Measurements from ENCODE around the gene SURF6.

SURF6 gene

GRCh38 chr9:133368249-133368881 lies 32.4 kb upstream of the SURF6 start:
- in situ Hi-C loops (cut with MboI; ENCODE audit: low sequenced_read_pairs), result no loop called here

- in situ Hi-C loops (cut with MboI; ENCODE audit: low sequenced_read_pairs), result no loop called here
These were observed 31.8 kb upstream of the SURF6 start for GRCh38 chr9:133367778-133368177.

- in situ Hi-C loops (cut with MboI; ENCODE audit: low sequenced_read_pairs), result no loop called here
These were observed 31.2 kb upstream of the SURF6 start for GRCh38 chr9:133367221-133367620.

DNA sequence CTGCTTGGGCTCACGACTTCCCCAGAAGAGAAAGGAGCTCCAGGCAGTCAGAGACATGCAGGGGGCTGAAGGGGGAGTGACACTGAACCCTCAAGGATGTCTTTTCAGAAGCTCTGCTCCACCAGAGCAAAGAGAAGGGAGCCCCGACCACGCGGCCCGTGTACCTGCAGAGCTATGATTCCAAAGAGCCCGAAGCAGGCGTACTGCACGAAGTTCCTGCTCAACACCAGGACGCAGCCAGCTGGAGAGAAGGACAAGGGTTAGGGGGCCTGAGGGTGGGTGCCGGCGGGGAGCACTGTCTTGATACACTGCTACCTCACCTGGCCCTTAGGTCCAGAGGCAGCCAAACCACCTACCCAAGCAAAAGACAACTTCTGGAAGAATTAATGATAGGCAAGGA lies 30.4 kb upstream of the SURF6 start:
- in situ Hi-C loops (cut with MboI; ENCODE audit: low sequenced_read_pairs), result no loop called here

- in situ Hi-C loops (cut with MboI; ENCODE audit: low sequenced_read_pairs), result no loop called here
These were observed 26.5 kb upstream of the SURF6 start for GRCh38 chr9:133362359-133363044.

- in situ Hi-C loops (cut with MboI; ENCODE audit: low sequenced_read_pairs), result no loop called here
These were observed 25.6 kb upstream of the SURF6 start for GRCh38 chr9:133361507-133362092.

DNA sequence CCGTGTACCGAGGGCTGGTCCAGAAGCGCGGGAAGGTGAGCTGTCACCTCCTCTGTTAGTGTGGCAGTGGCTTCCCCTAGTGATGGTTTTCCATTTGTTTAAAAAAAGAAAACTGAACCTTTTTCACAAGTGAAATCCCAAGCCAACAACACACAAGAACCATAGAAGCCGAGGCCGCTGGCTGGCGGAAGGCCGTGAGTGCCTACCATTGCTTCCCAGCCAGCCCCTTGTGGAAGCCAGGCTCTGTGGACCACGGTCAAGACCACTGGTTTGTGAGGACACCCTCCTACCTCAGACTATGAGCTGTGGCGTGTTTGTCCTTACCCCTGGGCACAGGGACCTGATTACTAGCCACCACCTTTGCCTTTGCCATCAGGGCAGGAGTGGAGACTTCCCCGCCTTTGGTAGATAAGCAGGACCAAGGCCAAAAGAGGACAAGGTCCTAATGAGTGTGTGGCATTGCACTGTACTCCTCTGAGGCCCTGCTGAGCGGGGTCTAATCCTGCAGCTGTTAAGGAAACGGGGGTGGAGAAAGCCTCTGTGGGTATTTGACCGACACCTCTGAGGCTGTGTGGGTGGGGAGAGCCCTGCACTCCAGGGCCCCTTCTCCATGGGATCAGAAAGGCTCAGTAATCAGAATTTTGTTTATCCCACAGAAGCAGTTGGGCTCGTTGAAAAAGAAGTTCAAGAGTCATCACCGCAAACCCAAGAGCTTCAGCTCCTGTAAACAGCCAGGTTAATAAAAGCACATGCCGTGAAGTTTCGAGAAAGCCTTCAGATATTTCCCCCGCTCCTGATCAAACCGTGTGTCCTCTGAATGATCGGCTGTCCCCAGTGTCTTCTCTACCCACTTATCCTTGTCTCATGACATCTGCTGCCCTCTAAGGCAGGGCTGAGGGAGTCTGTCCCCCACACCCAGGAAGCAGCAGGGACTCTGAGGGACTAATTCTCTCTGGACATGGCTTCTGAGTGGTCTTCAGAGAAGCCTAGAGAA lies 24.7 kb upstream of the SURF6 start:
- in situ Hi-C loops (cut with MboI; ENCODE audit: low sequenced_read_pairs), result no loop called here

DNA sequence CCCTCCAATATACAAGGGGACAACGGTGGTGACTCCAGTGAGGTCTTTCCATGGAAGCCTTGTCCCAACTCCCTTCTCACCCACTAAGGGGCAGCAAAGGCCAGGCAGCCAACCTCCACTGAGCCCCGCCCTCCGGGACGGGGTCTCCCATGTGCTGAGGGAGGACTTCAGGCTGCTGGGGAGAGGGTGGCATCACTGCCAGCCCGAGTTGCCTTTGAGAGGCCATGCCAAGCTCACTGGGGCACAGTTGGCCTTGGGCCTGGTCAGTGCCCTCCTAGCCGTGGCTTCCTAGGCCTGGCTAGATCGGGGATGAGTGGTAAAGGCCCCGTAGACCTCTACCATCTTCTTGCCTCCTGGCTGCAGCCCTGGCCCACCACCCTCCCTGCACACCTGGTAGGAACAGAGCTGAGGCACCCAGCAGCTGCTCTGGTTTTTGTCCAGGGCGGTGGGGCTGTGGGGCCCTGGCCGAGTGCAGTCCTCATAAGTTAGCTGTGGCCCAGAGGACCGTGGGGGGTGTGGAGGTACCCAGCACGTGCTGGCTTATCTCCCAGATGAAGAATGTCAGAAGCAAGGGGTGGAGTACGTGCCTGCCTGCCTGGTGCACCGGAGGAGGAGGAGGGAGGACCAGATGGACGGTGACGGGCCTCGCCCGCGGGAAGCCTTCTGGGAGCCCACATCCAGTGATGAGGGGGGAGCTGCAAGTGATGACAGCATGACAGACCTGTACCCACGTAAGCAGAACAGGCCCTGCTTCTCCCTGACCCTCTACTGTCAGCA lies 23.6 kb upstream of the SURF6 start:
- in situ Hi-C loops (cut with MboI; ENCODE audit: low sequenced_read_pairs), result no loop called here

- in situ Hi-C loops (cut with MboI; ENCODE audit: low sequenced_read_pairs), result no loop called here
These were observed 21.7 kb upstream of the SURF6 start for GRCh38 chr9:133357656-133358055.

GRCh38 chr9:133356391-133357091 lies 20.6 kb upstream of the SURF6 start, which contains the start of the genes SURF1 and SURF2:
TSS of gene SURF1 (minus strand) at chr9:133356487. CDS start at chr9:133356453, 34 bp downstream.
TSS of gene SURF2 (plus strand) at chr9:133356550. CDS start at chr9:133356593, 43 bp downstream.
- in situ Hi-C loops (cut with MboI; ENCODE audit: low sequenced_read_pairs), result no loop called here

DNA sequence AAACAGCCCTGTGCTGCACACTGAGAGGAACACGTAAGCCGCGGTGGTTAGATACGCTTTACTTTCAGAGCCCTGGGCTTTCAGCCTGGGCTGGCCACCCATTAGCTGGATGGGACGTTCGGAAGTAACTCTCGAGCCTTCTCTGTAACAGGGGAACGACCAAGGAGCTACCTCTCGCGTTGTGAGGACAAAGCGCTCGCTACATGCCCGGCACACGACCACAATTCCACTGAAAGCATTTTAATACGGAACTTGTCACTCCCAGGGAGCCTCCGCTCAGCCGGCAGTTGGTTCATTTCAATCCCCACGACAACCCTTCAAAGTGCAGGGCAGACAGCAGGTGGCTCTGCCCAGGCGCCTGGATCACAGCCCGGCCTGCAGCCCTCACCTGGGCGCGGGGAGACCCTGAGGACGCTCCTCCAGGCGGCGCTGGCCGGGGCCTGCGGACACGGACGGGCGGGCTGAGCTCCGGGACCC lies 19.9 kb upstream of the SURF6 start:
- in situ Hi-C loops (cut with MboI; ENCODE audit: low sequenced_read_pairs), result no loop called here

GRCh38 chr9:133354766-133355165 lies 18.8 kb upstream of the SURF6 start:
- in situ Hi-C loops (cut with MboI; ENCODE audit: low sequenced_read_pairs), result no loop called here

DNA sequence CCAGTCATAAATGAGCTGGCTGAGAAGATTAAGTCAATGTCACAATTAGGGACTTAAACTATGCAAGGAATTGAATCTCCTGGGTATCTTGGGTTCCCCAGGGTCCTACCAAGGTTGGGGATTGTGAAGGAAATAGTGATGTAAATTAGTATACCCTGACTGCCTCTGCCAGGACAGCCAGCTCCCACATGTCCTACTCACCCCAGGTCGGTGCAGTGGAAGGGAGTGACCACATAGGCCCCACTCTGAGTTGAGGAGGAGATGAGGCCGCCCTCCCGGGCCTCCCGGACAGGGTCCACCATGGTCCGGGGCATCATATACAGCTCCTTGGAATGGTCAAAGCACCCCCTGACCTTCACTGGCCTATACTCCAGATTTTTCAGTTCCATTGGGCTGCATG lies 17.6 kb upstream of the SURF6 start:
- in situ Hi-C loops (cut with MboI; ENCODE audit: low sequenced_read_pairs), result no loop called here

DNA sequence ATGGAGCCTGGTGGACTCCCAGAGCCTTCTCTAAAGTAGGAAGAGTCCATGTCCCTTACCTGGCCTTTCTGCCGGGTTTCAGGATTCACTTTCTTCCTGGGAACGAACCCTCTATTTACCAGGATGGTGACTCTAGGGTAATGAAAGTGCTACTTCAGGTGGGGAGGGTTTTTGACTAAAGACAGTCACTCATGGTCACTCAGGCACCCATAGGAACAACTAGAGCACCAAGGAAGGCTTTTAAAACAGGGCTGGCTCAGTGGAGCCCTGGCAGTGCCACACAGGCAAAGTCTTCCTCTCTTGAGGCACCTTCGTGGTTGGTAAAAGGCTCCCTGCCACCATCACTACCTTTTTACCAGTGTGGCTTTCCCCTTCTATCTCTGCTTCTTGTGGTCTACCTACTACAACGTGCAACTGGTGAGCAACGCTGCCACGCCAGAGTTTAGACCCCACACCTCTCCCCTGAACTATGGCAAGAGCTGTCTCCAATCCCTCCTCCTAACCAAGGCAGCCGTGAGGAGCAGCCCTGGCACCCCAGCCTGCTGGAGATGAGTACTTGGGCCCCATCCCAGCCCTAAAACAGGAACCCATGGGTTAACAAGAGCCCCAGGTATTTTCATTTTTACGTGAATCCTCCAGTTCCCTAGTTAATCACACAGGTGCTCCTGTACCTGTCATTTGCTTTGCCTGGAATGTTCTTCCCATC lies 16.8 kb upstream of the SURF6 start:
- in situ Hi-C loops (cut with MboI; ENCODE audit: low sequenced_read_pairs), result no loop called here

DNA sequence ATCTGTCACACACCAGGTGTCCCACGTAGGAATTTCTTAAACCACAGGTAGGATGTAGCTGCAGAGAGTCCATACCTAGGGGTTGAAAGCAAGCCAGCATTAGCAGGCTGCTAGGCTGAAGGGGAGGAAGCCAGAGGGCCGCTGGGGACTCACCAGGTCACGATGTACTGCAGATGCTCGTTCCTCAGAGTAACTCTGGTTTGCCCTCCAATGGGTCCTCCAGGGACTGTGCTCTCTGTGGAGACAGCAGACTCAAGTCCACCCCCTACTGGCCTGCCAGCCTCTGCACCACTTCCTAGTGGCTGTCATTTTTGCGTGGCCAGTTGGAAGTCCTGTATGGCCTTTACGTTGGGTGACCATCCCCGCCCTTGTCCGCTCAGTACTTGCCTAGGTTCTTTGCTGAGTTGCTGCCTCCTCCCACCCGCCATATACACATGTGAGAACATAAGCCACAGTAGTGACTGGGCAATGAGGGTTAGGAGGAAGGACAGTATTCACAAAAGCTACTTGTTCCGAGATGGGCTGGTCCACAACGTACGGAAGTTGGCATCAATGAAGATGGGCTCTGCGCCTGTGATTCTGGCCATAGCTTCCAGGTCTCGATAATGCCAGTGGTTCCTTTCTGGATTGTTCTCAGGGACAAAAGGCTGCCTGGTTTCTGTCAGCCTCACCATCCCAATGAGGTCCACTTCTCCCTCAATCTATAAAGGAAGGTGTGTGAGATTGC lies 16.1 kb upstream of the SURF6 start:
- in situ Hi-C loops (cut with MboI; ENCODE audit: low sequenced_read_pairs), result no loop called here

GRCh38 chr9:133351526-133351907 lies 15.5 kb upstream of the SURF6 start:
- in situ Hi-C loops (cut with MboI; ENCODE audit: low sequenced_read_pairs), result no loop called here

DNA sequence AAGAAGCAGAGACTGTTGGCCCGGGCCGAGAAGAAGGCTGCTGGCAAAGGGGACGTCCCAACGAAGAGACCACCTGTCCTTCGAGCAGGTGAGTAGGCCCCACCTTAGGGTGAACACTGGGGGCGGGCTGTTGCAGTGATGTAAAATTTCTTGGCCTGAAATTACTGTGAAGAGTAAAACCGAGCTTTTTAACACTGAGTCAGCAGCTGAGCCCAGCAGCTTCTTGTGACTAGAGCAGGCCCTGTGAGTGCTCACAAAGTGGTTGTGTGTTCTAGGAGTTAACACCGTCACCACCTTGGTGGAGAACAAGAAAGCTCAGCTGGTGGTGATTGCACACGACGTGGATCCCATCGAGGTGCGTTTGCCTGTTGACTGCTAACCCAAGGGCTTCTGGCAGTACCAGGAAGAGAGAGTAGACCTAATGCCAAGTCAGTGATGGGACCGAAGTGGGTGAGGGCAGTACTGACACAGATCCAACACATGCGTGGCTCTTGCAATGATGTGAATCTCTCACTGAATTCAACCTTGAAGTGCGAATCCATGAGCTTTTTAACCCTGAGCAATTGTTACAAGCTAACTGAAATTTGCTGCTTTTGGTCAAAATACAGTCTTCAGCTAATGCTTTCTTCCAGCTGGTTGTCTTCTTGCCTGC lies 14.1 kb upstream of the SURF6 start:
- in situ Hi-C loops (cut with MboI; ENCODE audit: low sequenced_read_pairs), result no loop called here

Measured in HL-60/S4 treated with retinoic acid at 250 ng/mL for 4 days and 3 days (cell line).